Measurements from ENCODE around the gene RPA1.

DNA sequence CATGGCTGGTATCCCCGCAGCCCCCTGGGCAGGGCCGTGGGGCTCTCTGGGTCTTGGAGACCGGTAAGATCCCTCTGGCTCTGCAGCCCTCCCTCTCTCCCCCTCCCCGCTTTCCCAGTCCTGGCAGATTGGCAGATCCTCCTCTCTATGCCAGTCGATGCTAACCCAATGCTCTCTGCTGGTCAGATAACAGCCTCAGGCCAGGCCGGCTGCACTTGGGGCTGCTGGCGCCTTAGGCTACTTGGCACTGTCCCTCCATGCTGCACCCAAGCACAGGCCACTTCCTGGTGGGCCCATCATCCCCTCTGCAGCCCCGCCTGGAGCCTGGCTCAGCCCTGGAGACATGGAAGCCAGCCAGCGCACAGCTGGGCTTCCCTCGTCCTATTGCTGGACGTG lies 113.6 kb downstream of the RPA1 start:
- TF ChIP-seq, protein P1, sequence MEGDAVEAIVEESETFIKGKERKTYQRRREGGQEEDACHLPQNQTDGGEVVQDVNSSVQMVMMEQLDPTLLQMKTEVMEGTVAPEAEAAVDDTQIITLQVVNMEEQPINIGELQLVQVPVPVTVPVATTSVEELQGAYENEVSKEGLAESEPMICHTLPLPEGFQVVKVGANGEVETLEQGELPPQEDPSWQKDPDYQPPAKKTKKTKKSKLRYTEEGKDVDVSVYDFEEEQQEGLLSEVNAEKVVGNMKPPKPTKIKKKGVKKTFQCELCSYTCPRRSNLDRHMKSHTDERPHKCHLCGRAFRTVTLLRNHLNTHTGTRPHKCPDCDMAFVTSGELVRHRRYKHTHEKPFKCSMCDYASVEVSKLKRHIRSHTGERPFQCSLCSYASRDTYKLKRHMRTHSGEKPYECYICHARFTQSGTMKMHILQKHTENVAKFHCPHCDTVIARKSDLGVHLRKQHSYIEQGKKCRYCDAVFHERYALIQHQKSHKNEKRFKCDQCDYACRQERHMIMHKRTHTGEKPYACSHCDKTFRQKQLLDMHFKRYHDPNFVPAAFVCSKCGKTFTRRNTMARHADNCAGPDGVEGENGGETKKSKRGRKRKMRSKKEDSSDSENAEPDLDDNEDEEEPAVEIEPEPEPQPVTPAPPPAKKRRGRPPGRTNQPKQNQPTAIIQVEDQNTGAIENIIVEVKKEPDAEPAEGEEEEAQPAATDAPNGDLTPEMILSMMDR (IDR thresholded peaks at IDR 0.05) = no peak
- TF ChIP-seq POLR2AphosphoS5 (IDR thresholded peaks at IDR 0.05) (no peak), EP300 (IDR thresholded peaks at IDR 0.05) (no peak), POLR2A (IDR thresholded peaks at IDR 0.05) (no peak)
